ENCODE results near the gene TMOD1.

- TF ChIP-seq ESRRG (CRISPR knock-in tag; IDR thresholded peaks at IDR 0.05) (no peak), ZNF8 (CRISPR knock-in tag; IDR thresholded peaks at IDR 0.05) (no peak), CREB5 (CRISPR knock-in tag; IDR thresholded peaks at IDR 0.05; ENCODE audit: low read depth) (no peak; the same call in 1 of the 2 replicates), TOX (CRISPR knock-in tag; IDR thresholded peaks at IDR 0.05; ENCODE audit: borderline replicate concordance) (no peak), ZNF565 (CRISPR knock-in tag; conservative IDR thresholded peaks at IDR 0.05; ENCODE audit: low read depth) (no peak), CSDC2 (CRISPR knock-in tag; IDR thresholded peaks at IDR 0.05) (no peak), ZFP3 (CRISPR knock-in tag; IDR thresholded peaks at IDR 0.05) (no peak), TCF4 (CRISPR knock-in tag; IDR thresholded peaks at IDR 0.05; ENCODE audit: borderline replicate concordance) (peak; percentile 95)
Measured at GRCh38 chr9:97564291-97565175, 63.1 kb downstream of the TMOD1 start.

Measured in SK-N-SH treated with all-trans-retinoic acid at 6 μM for 48 hours (cell line).